Epithelial cell of esophagus (primary cell): ENCODE results near the gene EME1.

Experiments
- DNase-seq: peaks from one replicate; pipeline ENCODE4 v3.0.0; 2010; ENCODE audit warnings: low read depth
- H3K4me3 ChIP-seq: 2 replicates; pipeline ENCODE4 v1.5.1; 2011; ENCODE audit warnings: mild to moderate bottlenecking, low read length, control low read depth
- CTCF ChIP-seq: IDR thresholded peaks from 2 replicates; pipeline ENCODE4 v1.5.1; 2011; ENCODE audit warnings: low read depth, mild to moderate bottlenecking, low read length, control low read depth, inconsistent platforms; ENCODE audit not compliant: insufficient read depth; ENCODE audit errors: missing control alignments

EME1 gene

GRCh38 chr17:50372758-50373556, at the start of gene EME1, which contains the start of gene MRPL27:
Gene EME1 (plus strand): TSS chr17:50373229. CDS start chr17:50375209, 1,980 bp downstream.
Gene MRPL27 (minus strand): TSS chr17:50373184. CDS start chr17:50373170, 14 bp downstream.
- H3K4me3 ChIP-seq = peak within 1 kb of the TSS; percentile 88
- peak; percentile 87 for DNase-seq
- no peak for TF ChIP-seq CTCF

- no peak for TF ChIP-seq CTCF
- DNase-seq = no peak
- no peak overlapping the region for H3K4me3 ChIP-seq
These were observed 47.1 kb upstream of the EME1 start for GRCh38 chr17:50325906-50326305.

GRCh38 chr17:50326831-50327364, 46.1 kb upstream of the EME1 start:
- TF ChIP-seq CTCF = no peak
- H3K4me3 ChIP-seq = no peak overlapping the region
- DNase-seq = no peak

GRCh38 chr17:50328363-50329325, 44.4 kb upstream of the EME1 start:
- TF ChIP-seq CTCF = no peak
- H3K4me3 ChIP-seq = no peak overlapping the region
- DNase-seq = no peak

GRCh38 chr17:50329716-50330115, 43.3 kb upstream of the EME1 start:
- TF ChIP-seq CTCF = no peak
- DNase-seq = no peak
- H3K4me3 ChIP-seq = no peak overlapping the region

GRCh38 chr17:50330151-50330775, 42.8 kb upstream of the EME1 start:
- H3K4me3 ChIP-seq = no peak overlapping the region
- TF ChIP-seq CTCF = no peak
- no peak for DNase-seq
